ENCODE results near the gene RAPGEFL1. TPM values are rescaled to one million over a fixed set of nuclear protein-coding genes. Genes with fewer than 3 reads are reported as not detected.

RAPGEFL1 gene
- total RNA-seq, 1 experiment from 2014 or later = 14.0 TPM

DNA sequence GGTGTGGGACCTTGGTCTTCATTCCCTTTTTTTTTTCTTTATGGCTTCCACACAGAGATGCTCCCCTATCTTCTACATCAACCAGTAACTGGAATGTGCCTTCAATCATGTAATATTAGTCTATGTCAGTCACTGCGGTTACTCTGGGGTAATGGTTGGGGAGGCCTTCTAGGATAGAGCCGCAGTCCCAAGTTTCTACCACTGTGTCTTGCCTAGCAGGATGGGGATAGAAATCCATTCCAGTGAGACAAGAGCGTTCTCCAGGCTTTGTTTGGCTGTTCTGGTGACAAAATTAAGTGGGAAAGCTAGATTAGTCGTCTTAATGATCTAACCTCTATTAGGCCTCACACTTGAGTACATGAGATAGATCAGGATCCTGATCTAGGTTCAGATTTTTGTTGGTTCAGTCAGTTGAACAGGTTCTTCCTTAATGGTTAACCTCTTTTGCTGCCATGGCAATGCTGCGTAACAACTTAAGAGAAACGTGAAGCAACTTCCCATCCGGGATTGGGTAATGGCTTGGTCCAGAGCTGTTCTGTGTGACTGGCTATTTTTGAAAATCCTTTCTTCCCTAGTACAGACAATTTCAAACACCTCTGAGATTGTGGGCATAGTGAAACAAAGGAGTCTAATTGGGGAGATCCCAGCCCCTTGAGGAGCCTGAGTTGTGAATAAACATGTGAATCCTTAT lies 46.8 kb upstream of the RAPGEFL1 start:
- H3K27ac ChIP-seq = no peak overlapping the region
- ChIA-PET POLR2A (ENCODE audit: unreplicated experiment) (interaction anchor here (0.6 kb wide), 1 partner anchor 89 kb away, joined by 4 read pairs; the partner anchor contains the start of gene WIPF2), CTCF (no interaction called here)
- no peak overlapping the region for H3K4me3 ChIP-seq
- H3K9me3 ChIP-seq (ENCODE audit: insufficient read depth, low read depth) = no peaks in the 10 kb centered on the region
- no peaks in the 10 kb centered on the region for H3K9me2 ChIP-seq (ENCODE audit: insufficient read depth)
- no peaks in the 10 kb centered on the region for H3K27me3 ChIP-seq (ENCODE audit: insufficient read depth, low read depth)
- no peak overlapping the region for H3K4me2 ChIP-seq
- DNase-seq = no peak
- no peak overlapping the region for H2AFZ ChIP-seq
- no peak for TF ChIP-seq CTCF (conservative IDR thresholded peaks at IDR 0.05)
- no peak for TF ChIP-seq EZH2 (IDR thresholded peaks at IDR 0.05; ENCODE audit: low read depth)
- no peaks in the 10 kb centered on the region for H3K4me1 ChIP-seq (replicated peaks; ENCODE audit: insufficient read depth)
- peaks cover 72% of the 10 kb centered on the region for H3K36me3 ChIP-seq (ENCODE audit: low read depth)
- BruUV-seq (replicated peaks) = no TSS peak
- peaks cover 15% of the 10 kb centered on the region for H3K79me2 ChIP-seq (ENCODE audit: low read depth)
- peaks cover 37% of the 10 kb centered on the region for H3F3A ChIP-seq (ENCODE audit: insufficient read depth, low read depth)
- H4K20me1 ChIP-seq (ENCODE audit: insufficient read depth) = peaks cover 2% of the 10 kb centered on the region; the same call in 1 of the 2 replicates
- intact Hi-C loops (cut with micrococcal nuclease; ENCODE audit: unreplicated experiment) = no loop called here

GRCh38 chr17:40134184-40134583 lies 43.1 kb upstream of the RAPGEFL1 start:
- BruUV-seq (replicated peaks) = no TSS peak
- Histone ChIP-seq H3K36me3 (ENCODE audit: low read depth) (peaks cover 54% of the 10 kb centered on the region), H3F3A (ENCODE audit: insufficient read depth, low read depth) (peaks cover 47% of the 10 kb centered on the region), H3K27ac (no peak overlapping the region), H3K4me1 (replicated peaks; ENCODE audit: insufficient read depth) (peaks cover 4% of the 10 kb centered on the region), H3K4me3 (no peak overlapping the region), H3K79me2 (ENCODE audit: low read depth) (peaks cover 16% of the 10 kb centered on the region), H4K20me1 (ENCODE audit: insufficient read depth) (no peaks in the 10 kb centered on the region; the same call in 1 of the 2 replicates), H2AFZ (no peak overlapping the region), H3K9me2 (ENCODE audit: insufficient read depth) (no peaks in the 10 kb centered on the region), H3K4me2 (no peak overlapping the region), H3K9me3 (ENCODE audit: insufficient read depth, low read depth) (no peaks in the 10 kb centered on the region), H3K27me3 (ENCODE audit: insufficient read depth, low read depth) (no peaks in the 10 kb centered on the region)
- intact Hi-C loops (cut with micrococcal nuclease; ENCODE audit: unreplicated experiment) = no loop called here
- CTCF ChIA-PET = no interaction called here
- POLR2A ChIA-PET (ENCODE audit: unreplicated experiment) = interaction anchor here (0.6 kb wide), 1 partner anchor 66 kb away, joined by 4 read pairs; no protein-coding TSS in a partner anchor
- TF ChIP-seq EZH2 (IDR thresholded peaks at IDR 0.05; ENCODE audit: low read depth) (no peak), CTCF (conservative IDR thresholded peaks at IDR 0.05) (no peak)
- DNase-seq = no peak

DNA sequence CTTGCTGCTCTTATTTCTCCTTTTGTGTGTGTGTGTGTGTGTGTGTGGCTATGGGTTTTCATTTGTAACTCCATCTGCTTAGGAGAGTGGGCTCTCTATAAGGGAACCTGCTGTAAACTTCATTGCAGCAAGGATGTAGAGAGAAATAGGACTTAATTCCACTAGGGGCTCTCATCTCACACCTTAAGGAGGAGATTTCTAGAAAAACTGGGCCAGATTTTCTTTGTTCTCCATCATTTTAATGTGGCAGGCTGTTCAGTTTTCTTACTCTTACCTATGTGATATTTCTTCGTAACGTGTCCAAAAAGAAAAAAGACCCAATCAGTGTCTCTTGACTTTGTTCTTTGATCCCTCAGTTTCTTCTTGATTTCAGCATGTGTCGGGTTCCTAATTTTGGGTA lies 41.5 kb upstream of the RAPGEFL1 start:
- POLR2A ChIA-PET (ENCODE audit: unreplicated experiment) = interaction anchor here (0.6 to 0.8 kb wide), 2 partner anchors 144 to 167 kb away, joined by 6 read pairs; no protein-coding TSS in a partner anchor

More for the DNA sequence above, 41.5 kb upstream of the RAPGEFL1 start:
- no peak overlapping the region for H2AFZ ChIP-seq
- peaks cover 39% of the 10 kb centered on the region for H3F3A ChIP-seq (ENCODE audit: insufficient read depth, low read depth)
- H4K20me1 ChIP-seq (ENCODE audit: insufficient read depth) = no peaks in the 10 kb centered on the region; the same call in 1 of the 2 replicates
- H3K27me3 ChIP-seq (ENCODE audit: insufficient read depth, low read depth) = no peaks in the 10 kb centered on the region
- H3K4me1 ChIP-seq (replicated peaks; ENCODE audit: insufficient read depth) = peaks cover 9% of the 10 kb centered on the region
- H3K4me3 ChIP-seq = no peak overlapping the region
- DNase-seq = no peak
- peaks cover 41% of the 10 kb centered on the region for H3K36me3 ChIP-seq (ENCODE audit: low read depth)
- peaks cover 23% of the 10 kb centered on the region for H3K79me2 ChIP-seq (ENCODE audit: low read depth)
- no peak overlapping the region for H3K4me2 ChIP-seq
- BruUV-seq (replicated peaks) = no TSS peak
- no peak overlapping the region for H3K27ac ChIP-seq
- no peaks in the 10 kb centered on the region for H3K9me3 ChIP-seq (ENCODE audit: insufficient read depth, low read depth)
- no peak; the same call in 1 of the 2 replicates for TF ChIP-seq CTCF (conservative IDR thresholded peaks at IDR 0.05)
- no peak for TF ChIP-seq EZH2 (IDR thresholded peaks at IDR 0.05; ENCODE audit: low read depth)
- CTCF ChIA-PET = no interaction called here
- intact Hi-C loops (cut with micrococcal nuclease; ENCODE audit: unreplicated experiment) = no loop called here
- no peaks in the 10 kb centered on the region for H3K9me2 ChIP-seq (ENCODE audit: insufficient read depth)
